HEK293 (cell line): ENCODE data around the gene RIMBP3C.

Experiments
- GLI4 ChIP-seq: fragments of 450-650 bp; formaldehyde crosslinking; IDR thresholded peaks from 2 replicates; pipeline ENCODE4 v1.5.1; 2016; ENCODE audit warnings: missing biosample characterization, missing genetic modification characterization
- GLIS1 ChIP-seq: fragments of 450-650 bp; formaldehyde crosslinking; IDR thresholded peaks from 2 replicates; pipeline ENCODE4 v1.5.1; 2016; ENCODE audit warnings: missing biosample characterization, missing genetic modification characterization
- KLF7 ChIP-seq: fragments of 450-650 bp; formaldehyde crosslinking; IDR thresholded peaks from 2 replicates; pipeline ENCODE4 v1.5.1; 2016; ENCODE audit warnings: missing biosample characterization, missing genetic modification characterization, borderline replicate concordance
- MEIS1 ChIP-seq: sonication (generic); formaldehyde crosslinking; IDR thresholded peaks from 2 replicates; pipeline ENCODE4 v1.8.1; 2022; ENCODE audit warnings: missing genetic modification reagents, mild to moderate bottlenecking, borderline replicate concordance
- SCRT1 ChIP-seq: fragments of 450-650 bp; formaldehyde crosslinking; IDR thresholded peaks from 2 replicates; pipeline ENCODE4 v1.5.1; 2016; ENCODE audit warnings: missing biosample characterization, missing genetic modification characterization, borderline replicate concordance
- SP7 ChIP-seq: fragments of 450-650 bp; formaldehyde crosslinking; IDR thresholded peaks from 2 replicates; pipeline ENCODE4 v1.5.1; 2016; ENCODE audit warnings: missing biosample characterization, missing genetic modification characterization
- TCF7L2 ChIP-seq: IDR thresholded peaks from 2 replicates; pipeline ENCODE4 v1.6.1; 2011; ENCODE audit warnings: low read depth, mild to moderate bottlenecking, inconsistent platforms, low read length, moderate library complexity, borderline replicate concordance
- ZBTB7A ChIP-seq: fragments of 450-650 bp; formaldehyde crosslinking; IDR thresholded peaks from 2 replicates; pipeline ENCODE4 v1.5.1; 2016; ENCODE audit warnings: low read depth, missing biosample characterization, missing genetic modification characterization
- ZIC2 ChIP-seq: fragments of 450-650 bp; formaldehyde crosslinking; IDR thresholded peaks from 2 replicates; pipeline ENCODE4 v1.5.1; 2016; ENCODE audit warnings: missing biosample characterization, missing genetic modification characterization
- ZNF169 ChIP-seq: fragments of 450-650 bp; formaldehyde crosslinking; IDR thresholded peaks from 2 replicates; pipeline ENCODE4 v1.5.1; 2016; ENCODE audit warnings: missing biosample characterization, missing genetic modification characterization
- ZNF174 ChIP-seq: fragments of 450-650 bp; formaldehyde crosslinking; IDR thresholded peaks from 2 replicates; pipeline ENCODE4 v1.5.0; 2017; ENCODE audit warnings: missing biosample characterization, mild to moderate bottlenecking, missing genetic modification characterization
- ZNF19 ChIP-seq: fragments of 450-650 bp; formaldehyde crosslinking; IDR thresholded peaks from 2 replicates; pipeline ENCODE4; 2016; ENCODE audit warnings: missing biosample characterization, missing genetic modification characterization, low read depth
- ZNF266 ChIP-seq: fragments of 450-650 bp; formaldehyde crosslinking; IDR thresholded peaks from 2 replicates; pipeline ENCODE4 v1.5.1; 2016; ENCODE audit warnings: missing biosample characterization, missing genetic modification characterization, low read depth
- ZNF274 ChIP-seq, 2 experiments: fragments of 200-500 bp in 1 of 2; fragments of 450-650 bp in 1 of 2; sonication (Bioruptor generic) in 1 of 2; formaldehyde crosslinking in 1 of 2; IDR thresholded peaks; 2 replicates each; pipeline versions ENCODE4 v1.5.1 to v1.6.1; 2014 to 2016; ENCODE audit warnings: borderline replicate concordance in 1 of 2, inconsistent platforms in 1 of 2, low read length in 1 of 2, missing biosample characterization in 1 of 2, missing genetic modification characterization in 1 of 2
- ZNF404 ChIP-seq: fragments of 450-650 bp; formaldehyde crosslinking; IDR thresholded peaks from 2 replicates; pipeline ENCODE4 v1.5.1; 2017; ENCODE audit warnings: missing biosample characterization, missing genetic modification characterization
- ZNF433 ChIP-seq: fragments of 450-650 bp; formaldehyde crosslinking; IDR thresholded peaks from 2 replicates; pipeline ENCODE4 v1.5.1; 2016; ENCODE audit warnings: missing biosample characterization, missing genetic modification characterization, low read depth
- ZNF48 ChIP-seq: fragments of 450-650 bp; formaldehyde crosslinking; IDR thresholded peaks from 2 replicates; pipeline ENCODE4 v1.5.1; 2016; ENCODE audit warnings: missing biosample characterization, missing genetic modification characterization
- ZNF501 ChIP-seq: fragments of 450-650 bp; formaldehyde crosslinking; IDR thresholded peaks from 2 replicates; pipeline ENCODE4 v1.5.1; 2016; ENCODE audit warnings: missing biosample characterization, missing genetic modification characterization
- ZNF514 ChIP-seq: fragments of 450-650 bp; formaldehyde crosslinking; IDR thresholded peaks from 2 replicates; pipeline ENCODE4 v1.5.1; 2016; ENCODE audit warnings: missing biosample characterization, missing genetic modification characterization
- ZNF747 ChIP-seq: fragments of 450-650 bp; formaldehyde crosslinking; IDR thresholded peaks from 2 replicates; pipeline ENCODE4 v1.5.1; 2016; ENCODE audit warnings: missing biosample characterization, missing genetic modification characterization
- ZNF830 ChIP-seq: fragments of 450-650 bp; IDR thresholded peaks from 2 replicates; pipeline ENCODE4 v1.5.0; 2018; ENCODE audit warnings: missing biosample characterization, missing genetic modification characterization, low read depth, mild to moderate bottlenecking, moderate library complexity
- ZNF843 ChIP-seq: fragments of 450-650 bp; formaldehyde crosslinking; IDR thresholded peaks from 2 replicates; pipeline ENCODE4 v1.5.1; 2016; ENCODE audit warnings: missing biosample characterization, missing genetic modification characterization
- TF ChIP-seq, protein P1 (sequence below): fragments of 450-650 bp; formaldehyde crosslinking; IDR thresholded peaks from 2 replicates; pipeline ENCODE4 v1.5.1; 2016; ENCODE audit warnings: missing biosample characterization, missing genetic modification characterization
- TF ChIP-seq, protein P2 (sequence below): fragments of 450-650 bp; formaldehyde crosslinking; IDR thresholded peaks from 2 replicates; pipeline ENCODE4 v1.5.1; 2016; ENCODE audit warnings: missing biosample characterization, missing genetic modification characterization
- TF ChIP-seq, protein P3 (sequence below): fragments of 450-650 bp; formaldehyde crosslinking; IDR thresholded peaks from 2 replicates; pipeline ENCODE4 v1.5.1; 2016; ENCODE audit warnings: missing biosample characterization, missing genetic modification characterization, borderline replicate concordance
- TF ChIP-seq, protein P4 (sequence below): fragments of 450-650 bp; formaldehyde crosslinking; IDR thresholded peaks from 2 replicates; pipeline ENCODE4 v1.5.1; 2016; ENCODE audit warnings: missing biosample characterization, missing genetic modification characterization
- TF ChIP-seq, protein P5 (sequence below): fragments of 450-650 bp; formaldehyde crosslinking; IDR thresholded peaks from 2 replicates; pipeline ENCODE4 v1.5.1; 2017; ENCODE audit warnings: missing biosample characterization, missing genetic modification characterization

Gene RIMBP3C

DNA sequence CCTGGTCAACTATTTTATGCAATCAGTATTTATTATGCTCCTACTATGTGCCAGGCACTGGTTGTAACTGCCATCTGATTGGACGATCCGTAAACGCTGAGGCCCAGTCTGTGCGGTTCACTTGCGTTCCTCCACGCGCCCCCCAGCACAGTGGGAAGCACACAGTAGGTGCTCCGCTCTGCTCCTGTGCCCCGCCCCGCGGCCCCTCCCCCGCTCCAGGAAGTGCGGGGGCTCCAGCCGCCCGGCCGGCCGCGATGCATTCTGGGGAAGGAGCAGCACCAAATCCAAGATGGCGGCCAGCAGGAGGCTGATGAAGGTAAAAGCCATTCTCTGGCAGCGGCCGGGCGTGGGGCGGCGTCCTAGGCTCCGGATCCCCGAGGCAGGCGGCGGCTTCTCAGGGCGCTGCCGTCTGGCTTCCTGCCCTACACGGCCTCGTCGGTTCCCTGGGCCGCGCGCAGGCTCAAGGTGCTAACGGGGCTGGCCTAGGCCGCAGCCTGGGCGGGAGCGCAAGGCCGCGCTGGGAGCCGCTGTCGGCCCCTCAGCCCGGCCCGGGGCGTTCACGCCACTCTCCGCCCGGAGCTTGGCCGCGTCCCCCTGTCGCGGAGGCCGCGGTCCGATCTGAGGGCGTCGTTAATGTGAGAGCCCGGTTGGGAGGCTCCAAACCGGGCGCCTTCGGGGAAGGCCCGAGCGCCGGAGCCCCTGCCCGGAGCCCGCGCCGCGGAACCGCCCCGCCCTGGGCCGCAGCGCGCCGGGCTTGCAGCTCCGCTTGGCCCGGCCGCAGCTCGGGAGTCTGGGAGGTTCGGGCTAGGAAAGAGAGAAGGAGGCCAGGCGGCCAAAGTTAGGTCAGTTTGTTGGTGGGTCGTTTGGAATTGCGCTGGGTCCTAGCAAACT lies 16.4 kb upstream of the RIMBP3C start, which contains the start of gene UBE2L3 (continued):
- TF ChIP-seq TCF7L2 (no peak), MEIS1 (CRISPR knock-in tag) (no peak), ZBTB7A (peak; percentile 86), GLI4 (tag by site-specific recombination) (no peak), ZNF830 (no peak), SP7 (tag by site-specific recombination) (peak; percentile 84), KLF7 (tag by site-specific recombination) (peak; percentile 88), ZNF266 (tag by site-specific recombination) (no peak), ZNF514 (no peak), ZNF404 (tag by site-specific recombination) (no peak), SCRT1 (tag by site-specific recombination) (no peak), ZNF843 (tag by site-specific recombination) (no peak), ZNF501 (tag by site-specific recombination) (peak; percentile 88), ZNF174 (tag by site-specific recombination) (no peak), ZNF747 (tag by site-specific recombination) (no peak), ZIC2 (tag by site-specific recombination) (peak; percentile 72), ZNF169 (tag by site-specific recombination) (0 out of 2 replicates have a peak, but pooled peaks have one; percentile 61), GLIS1 (peak; percentile 62; the same call in 1 of the 2 replicates), ZNF433 (tag by site-specific recombination) (no peak), ZNF19 (no peak), ZNF48 (tag by site-specific recombination) (no peak), ZNF274 (IDR thresholded peaks at IDR 0.05; ENCODE audit: low read length) (no peak), ZNF274 (tag by site-specific recombination; IDR thresholded peaks at IDR 0.05; ENCODE audit: borderline replicate concordance) (no peak)
- TF ChIP-seq, protein P1, sequence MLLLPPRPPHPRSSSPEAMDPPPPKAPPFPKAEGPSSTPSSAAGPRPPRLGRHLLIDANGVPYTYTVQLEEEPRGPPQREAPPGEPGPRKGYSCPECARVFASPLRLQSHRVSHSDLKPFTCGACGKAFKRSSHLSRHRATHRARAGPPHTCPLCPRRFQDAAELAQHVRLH = peak; percentile 96
- TF ChIP-seq, protein P2, sequence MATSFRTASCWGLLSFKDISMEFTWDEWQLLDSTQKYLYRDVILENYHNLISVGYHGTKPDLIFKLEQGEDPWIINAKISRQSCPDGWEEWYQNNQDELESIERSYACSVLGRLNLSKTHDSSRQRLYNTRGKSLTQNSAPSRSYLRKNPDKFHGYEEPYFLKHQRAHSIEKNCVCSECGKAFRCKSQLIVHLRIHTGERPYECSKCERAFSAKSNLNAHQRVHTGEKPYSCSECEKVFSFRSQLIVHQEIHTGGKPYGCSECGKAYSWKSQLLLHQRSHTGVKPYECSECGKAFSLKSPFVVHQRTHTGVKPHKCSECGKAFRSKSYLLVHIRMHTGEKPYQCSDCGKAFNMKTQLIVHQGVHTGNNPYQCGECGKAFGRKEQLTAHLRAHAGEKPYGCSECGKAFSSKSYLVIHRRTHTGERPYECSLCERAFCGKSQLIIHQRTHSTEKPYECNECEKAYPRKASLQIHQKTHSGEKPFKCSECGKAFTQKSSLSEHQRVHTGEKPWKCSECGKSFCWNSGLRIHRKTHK (tag by site-specific recombination) = no peak
- TF ChIP-seq, protein P3, sequence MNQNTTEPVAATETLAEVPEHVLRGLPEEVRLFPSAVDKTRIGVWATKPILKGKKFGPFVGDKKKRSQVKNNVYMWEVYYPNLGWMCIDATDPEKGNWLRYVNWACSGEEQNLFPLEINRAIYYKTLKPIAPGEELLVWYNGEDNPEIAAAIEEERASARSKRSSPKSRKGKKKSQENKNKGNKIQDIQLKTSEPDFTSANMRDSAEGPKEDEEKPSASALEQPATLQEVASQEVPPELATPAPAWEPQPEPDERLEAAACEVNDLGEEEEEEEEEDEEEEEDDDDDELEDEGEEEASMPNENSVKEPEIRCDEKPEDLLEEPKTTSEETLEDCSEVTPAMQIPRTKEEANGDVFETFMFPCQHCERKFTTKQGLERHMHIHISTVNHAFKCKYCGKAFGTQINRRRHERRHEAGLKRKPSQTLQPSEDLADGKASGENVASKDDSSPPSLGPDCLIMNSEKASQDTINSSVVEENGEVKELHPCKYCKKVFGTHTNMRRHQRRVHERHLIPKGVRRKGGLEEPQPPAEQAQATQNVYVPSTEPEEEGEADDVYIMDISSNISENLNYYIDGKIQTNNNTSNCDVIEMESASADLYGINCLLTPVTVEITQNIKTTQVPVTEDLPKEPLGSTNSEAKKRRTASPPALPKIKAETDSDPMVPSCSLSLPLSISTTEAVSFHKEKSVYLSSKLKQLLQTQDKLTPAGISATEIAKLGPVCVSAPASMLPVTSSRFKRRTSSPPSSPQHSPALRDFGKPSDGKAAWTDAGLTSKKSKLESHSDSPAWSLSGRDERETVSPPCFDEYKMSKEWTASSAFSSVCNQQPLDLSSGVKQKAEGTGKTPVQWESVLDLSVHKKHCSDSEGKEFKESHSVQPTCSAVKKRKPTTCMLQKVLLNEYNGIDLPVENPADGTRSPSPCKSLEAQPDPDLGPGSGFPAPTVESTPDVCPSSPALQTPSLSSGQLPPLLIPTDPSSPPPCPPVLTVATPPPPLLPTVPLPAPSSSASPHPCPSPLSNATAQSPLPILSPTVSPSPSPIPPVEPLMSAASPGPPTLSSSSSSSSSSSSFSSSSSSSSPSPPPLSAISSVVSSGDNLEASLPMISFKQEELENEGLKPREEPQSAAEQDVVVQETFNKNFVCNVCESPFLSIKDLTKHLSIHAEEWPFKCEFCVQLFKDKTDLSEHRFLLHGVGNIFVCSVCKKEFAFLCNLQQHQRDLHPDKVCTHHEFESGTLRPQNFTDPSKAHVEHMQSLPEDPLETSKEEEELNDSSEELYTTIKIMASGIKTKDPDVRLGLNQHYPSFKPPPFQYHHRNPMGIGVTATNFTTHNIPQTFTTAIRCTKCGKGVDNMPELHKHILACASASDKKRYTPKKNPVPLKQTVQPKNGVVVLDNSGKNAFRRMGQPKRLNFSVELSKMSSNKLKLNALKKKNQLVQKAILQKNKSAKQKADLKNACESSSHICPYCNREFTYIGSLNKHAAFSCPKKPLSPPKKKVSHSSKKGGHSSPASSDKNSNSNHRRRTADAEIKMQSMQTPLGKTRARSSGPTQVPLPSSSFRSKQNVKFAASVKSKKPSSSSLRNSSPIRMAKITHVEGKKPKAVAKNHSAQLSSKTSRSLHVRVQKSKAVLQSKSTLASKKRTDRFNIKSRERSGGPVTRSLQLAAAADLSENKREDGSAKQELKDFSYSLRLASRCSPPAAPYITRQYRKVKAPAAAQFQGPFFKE (tag by site-specific recombination) = no peak
- TF ChIP-seq, protein P4, sequence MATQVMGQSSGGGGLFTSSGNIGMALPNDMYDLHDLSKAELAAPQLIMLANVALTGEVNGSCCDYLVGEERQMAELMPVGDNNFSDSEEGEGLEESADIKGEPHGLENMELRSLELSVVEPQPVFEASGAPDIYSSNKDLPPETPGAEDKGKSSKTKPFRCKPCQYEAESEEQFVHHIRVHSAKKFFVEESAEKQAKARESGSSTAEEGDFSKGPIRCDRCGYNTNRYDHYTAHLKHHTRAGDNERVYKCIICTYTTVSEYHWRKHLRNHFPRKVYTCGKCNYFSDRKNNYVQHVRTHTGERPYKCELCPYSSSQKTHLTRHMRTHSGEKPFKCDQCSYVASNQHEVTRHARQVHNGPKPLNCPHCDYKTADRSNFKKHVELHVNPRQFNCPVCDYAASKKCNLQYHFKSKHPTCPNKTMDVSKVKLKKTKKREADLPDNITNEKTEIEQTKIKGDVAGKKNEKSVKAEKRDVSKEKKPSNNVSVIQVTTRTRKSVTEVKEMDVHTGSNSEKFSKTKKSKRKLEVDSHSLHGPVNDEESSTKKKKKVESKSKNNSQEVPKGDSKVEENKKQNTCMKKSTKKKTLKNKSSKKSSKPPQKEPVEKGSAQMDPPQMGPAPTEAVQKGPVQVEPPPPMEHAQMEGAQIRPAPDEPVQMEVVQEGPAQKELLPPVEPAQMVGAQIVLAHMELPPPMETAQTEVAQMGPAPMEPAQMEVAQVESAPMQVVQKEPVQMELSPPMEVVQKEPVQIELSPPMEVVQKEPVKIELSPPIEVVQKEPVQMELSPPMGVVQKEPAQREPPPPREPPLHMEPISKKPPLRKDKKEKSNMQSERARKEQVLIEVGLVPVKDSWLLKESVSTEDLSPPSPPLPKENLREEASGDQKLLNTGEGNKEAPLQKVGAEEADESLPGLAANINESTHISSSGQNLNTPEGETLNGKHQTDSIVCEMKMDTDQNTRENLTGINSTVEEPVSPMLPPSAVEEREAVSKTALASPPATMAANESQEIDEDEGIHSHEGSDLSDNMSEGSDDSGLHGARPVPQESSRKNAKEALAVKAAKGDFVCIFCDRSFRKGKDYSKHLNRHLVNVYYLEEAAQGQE (tag by site-specific recombination) = no peak
- TF ChIP-seq, protein P5, sequence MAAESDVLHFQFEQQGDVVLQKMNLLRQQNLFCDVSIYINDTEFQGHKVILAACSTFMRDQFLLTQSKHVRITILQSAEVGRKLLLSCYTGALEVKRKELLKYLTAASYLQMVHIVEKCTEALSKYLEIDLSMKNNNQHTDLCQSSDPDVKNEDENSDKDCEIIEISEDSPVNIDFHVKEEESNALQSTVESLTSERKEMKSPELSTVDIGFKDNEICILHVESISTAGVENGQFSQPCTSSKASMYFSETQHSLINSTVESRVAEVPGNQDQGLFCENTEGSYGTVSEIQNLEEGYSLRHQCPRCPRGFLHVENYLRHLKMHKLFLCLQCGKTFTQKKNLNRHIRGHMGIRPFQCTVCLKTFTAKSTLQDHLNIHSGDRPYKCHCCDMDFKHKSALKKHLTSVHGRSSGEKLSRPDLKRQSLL (tag by site-specific recombination) = 0 out of 2 replicates have a peak, but pooled peaks have one; percentile 6
